K562 (cell line): Measurements from ENCODE around the gene JUNB. TPM values are rescaled to one million over a fixed set of nuclear protein-coding genes. Genes with fewer than 3 reads are reported as not detected.
A peak's percentile ranks its signal among the peaks of the same experiment; 100 is the strongest.

ENCODE experiments used
- BCL6 ChIP-seq: fragments of 250-450 bp; sonication (Bioruptor Pico); IDR thresholded peaks from 2 replicates; pipeline ENCODE4 v1.4.0; 2020
- CBFB ChIP-seq: sonication (generic); formaldehyde crosslinking; IDR thresholded peaks from 2 replicates; pipeline ENCODE4 v1.4.0; 2020; ENCODE audit warnings: mild to moderate bottlenecking, missing genetic modification reagents
- CBX5 ChIP-seq: IDR thresholded peaks from 2 replicates; pipeline ENCODE4 v1.6.1; 2014; ENCODE audit warnings: low read depth, borderline replicate concordance
- CEBPB ChIP-seq: fragments of 450-650 bp; IDR thresholded peaks from 2 replicates; pipeline ENCODE4 v1.6.1; 2016; ENCODE audit warnings: missing genetic modification characterization, missing compliant biosample characterization
- CREBBP ChIP-seq: IDR thresholded peaks from one replicate; pipeline ENCODE4 v1.6.1; 2012; ENCODE audit warnings: low read depth, mild to moderate bottlenecking, control low read depth, inconsistent platforms, low read length
- ETV5 ChIP-seq: sonication (generic); formaldehyde crosslinking; IDR thresholded peaks from 2 replicates; pipeline ENCODE4 v1.4.0; 2020; ENCODE audit warnings: low read depth, mild to moderate bottlenecking, missing genetic modification reagents
- HEY1 ChIP-seq: fragments of 250-450 bp; sonication (Bioruptor Pico); IDR thresholded peaks from 2 replicates; pipeline ENCODE4 v1.5.0; 2020; ENCODE audit warnings: mild to moderate bottlenecking, moderate library complexity, borderline replicate concordance
- KAT2B ChIP-seq: IDR thresholded peaks from one replicate; pipeline ENCODE4 v1.6.1; 2012; ENCODE audit warnings: low read depth, mild to moderate bottlenecking, control low read depth, inconsistent platforms, low read length, moderate library complexity
- KLF10 ChIP-seq: fragments of 250-450 bp; sonication (Bioruptor Pico); IDR thresholded peaks from 2 replicates; pipeline ENCODE4 v1.6.1; 2021; ENCODE audit warnings: matching md5 sums
- MEIS2 ChIP-seq: fragments of 450-650 bp; IDR thresholded peaks from 2 replicates; pipeline ENCODE4 v1.6.1; 2014; ENCODE audit warnings: mild to moderate bottlenecking; ENCODE audit not compliant: partially characterized antibody
- NR1H2 ChIP-seq: sonication (generic); formaldehyde crosslinking; IDR thresholded peaks from 2 replicates; pipeline ENCODE4 v1.4.0; 2020; ENCODE audit warnings: mild to moderate bottlenecking, missing genetic modification reagents
- PHB ChIP-seq: fragments of 250-450 bp; sonication (Bioruptor Pico); IDR thresholded peaks from 2 replicates; pipeline ENCODE4 v1.5.0; 2021
- PML ChIP-seq: IDR thresholded peaks from 2 replicates; pipeline ENCODE4 v1.6.1; 2012; ENCODE audit warnings: low read length, inconsistent platforms
- RBM25 ChIP-seq: fragments of 200-400 bp; formaldehyde crosslinking; IDR thresholded peaks from 2 replicates; pipeline ENCODE4 v1.6.1; 2018; ENCODE audit warnings: low read length, low read depth, moderate library complexity; ENCODE audit not compliant: severe bottlenecking
- RFX5 ChIP-seq: IDR thresholded peaks from 2 replicates; pipeline ENCODE4 v1.6.1; 2011; ENCODE audit warnings: low read depth, mild to moderate bottlenecking, improper control_type of control experiment, low read length
- SIN3A ChIP-seq, 2 experiments: fragments of 150-350 bp in 1 of 2; IDR thresholded peaks; 2 replicates each; pipeline ENCODE4 v1.6.1; 2011 to 2016; ENCODE audit warnings: borderline replicate concordance in 2 of 2, low read depth in 2 of 2, low read length in 2 of 2, mild to moderate bottlenecking in 2 of 2, moderate library complexity in 2 of 2; ENCODE audit not compliant: control insufficient read depth in 1 of 2
- TFAM ChIP-seq: fragments of 250-450 bp; sonication (Bioruptor Pico); conservative IDR thresholded peaks from 2 replicates; pipeline ENCODE4 v1.5.0; 2021; ENCODE audit warnings: mild to moderate bottlenecking, moderate library complexity
- ZNF445 ChIP-seq: fragments of 250-450 bp; sonication (Bioruptor Pico); IDR thresholded peaks from 2 replicates; pipeline ENCODE4 v1.4.0; 2020; ENCODE audit warnings: low read depth, mild to moderate bottlenecking, moderate library complexity
- ZNF592 ChIP-seq: fragments of 450-650 bp; IDR thresholded peaks from 2 replicates; pipeline ENCODE4 v1.6.1; 2017; ENCODE audit warnings: antibody characterized with exemption, mild to moderate bottlenecking
- ZNF785 ChIP-seq: fragments of 250-450 bp; sonication (Bioruptor Pico); IDR thresholded peaks from 2 replicates; pipeline ENCODE4 v1.4.0; 2020; ENCODE audit warnings: mild to moderate bottlenecking
- polyA plus RNA-seq, 8 experiments: library from polyadenylated mRNA; depleted of rRNA in 4 of 8; stranded (reverse) in 5 of 8; unstranded in 3 of 8; fragments of >200 nt; fragmentation: Nextera tagmentation in 2 of 8; fragmentation: Illumina TruSeq in 1 of 8; extraction: Ambion mirVana in 2 of 8; extraction: Trizol in 1 of 8; gene quantifications; 2 replicates each; pipeline versions ENCODE4 v1.2.1 to v1.2.3, GENCODE V29; 2011 to 2014; ENCODE audit warnings: inconsistent platforms in 1 of 8, missing spikeins in 1 of 8
- total RNA-seq, 7 experiments: library from RNA; depleted of rRNA in 6 of 7; stranded (reverse); fragments of >200 nt in 6 of 7; fragmentation: Illumina TruSeq in 2 of 7; extraction: Trizol in 2 of 7; gene quantifications; 2 replicates each; pipeline versions ENCODE4 v1.2.1 to v1.2.3, GENCODE V29; 2011 to 2021; ENCODE audit warnings: low replicate concordance in 1 of 7
- TF ChIP-seq, protein P1 (sequence below): fragments of 250-450 bp; sonication (Bioruptor Pico); IDR thresholded peaks from 2 replicates; pipeline ENCODE4 v1.5.0; 2022; ENCODE audit warnings: mild to moderate bottlenecking
- TF ChIP-seq, protein P2 (sequence below): sonication (generic); formaldehyde crosslinking; IDR thresholded peaks from 2 replicates; pipeline ENCODE4 v1.9.0; 2022; ENCODE audit warnings: mild to moderate bottlenecking, missing genetic modification reagents

JUNB gene
- total and polyA plus RNA-seq, 9 of the 15 experiments (the other 6 are each of a cell fraction or from before 2014, with no cell fraction given) = 0.23 to 88.1 (median 13.1) TPM

DNA sequence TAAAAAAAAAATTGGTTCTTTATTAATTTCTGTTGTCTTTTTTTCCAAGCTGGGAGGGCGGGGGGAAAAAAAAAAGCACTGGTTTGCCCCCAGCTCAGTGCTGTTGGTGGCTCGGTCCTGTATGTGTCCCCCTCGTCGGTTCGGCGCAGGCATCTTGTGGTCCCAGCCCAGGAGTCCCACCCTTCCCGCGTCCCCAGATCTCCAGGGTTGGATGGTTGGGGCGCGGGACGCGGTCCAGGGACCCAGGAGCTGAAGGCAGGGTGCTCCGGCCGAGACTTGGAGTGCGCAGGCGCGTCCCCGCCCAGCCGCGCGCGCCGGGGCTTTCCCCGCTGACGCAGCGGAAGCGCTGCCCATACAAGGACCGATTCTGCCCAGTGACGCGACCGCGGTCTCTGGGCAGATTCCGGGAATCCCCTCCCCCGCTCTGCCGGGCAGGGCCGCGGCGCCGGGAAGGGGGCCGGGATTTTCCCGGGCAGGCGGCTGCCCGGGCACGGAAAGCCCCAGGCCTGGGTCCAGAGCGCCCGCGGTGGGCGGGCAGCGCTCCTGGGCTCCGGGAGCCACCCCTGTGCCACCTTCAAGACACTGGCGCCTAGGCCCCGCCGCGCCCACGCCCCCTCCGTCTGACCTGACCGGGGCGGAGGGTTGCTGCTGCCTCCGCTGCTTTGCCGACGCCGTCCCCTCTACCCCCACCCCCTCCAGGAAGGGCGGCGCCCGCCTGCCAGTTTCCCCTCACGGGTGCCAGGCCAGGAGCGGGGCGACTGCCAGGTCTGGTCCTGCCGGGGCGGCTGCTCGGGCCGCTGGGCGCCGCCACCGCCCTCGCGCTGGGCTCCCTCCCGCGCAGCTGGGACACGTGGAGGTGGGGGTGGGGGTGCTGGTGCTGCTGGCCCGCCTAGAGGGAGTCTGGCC lies 2.3 kb downstream of the JUNB start (continued):
- TF ChIP-seq, protein P1, sequence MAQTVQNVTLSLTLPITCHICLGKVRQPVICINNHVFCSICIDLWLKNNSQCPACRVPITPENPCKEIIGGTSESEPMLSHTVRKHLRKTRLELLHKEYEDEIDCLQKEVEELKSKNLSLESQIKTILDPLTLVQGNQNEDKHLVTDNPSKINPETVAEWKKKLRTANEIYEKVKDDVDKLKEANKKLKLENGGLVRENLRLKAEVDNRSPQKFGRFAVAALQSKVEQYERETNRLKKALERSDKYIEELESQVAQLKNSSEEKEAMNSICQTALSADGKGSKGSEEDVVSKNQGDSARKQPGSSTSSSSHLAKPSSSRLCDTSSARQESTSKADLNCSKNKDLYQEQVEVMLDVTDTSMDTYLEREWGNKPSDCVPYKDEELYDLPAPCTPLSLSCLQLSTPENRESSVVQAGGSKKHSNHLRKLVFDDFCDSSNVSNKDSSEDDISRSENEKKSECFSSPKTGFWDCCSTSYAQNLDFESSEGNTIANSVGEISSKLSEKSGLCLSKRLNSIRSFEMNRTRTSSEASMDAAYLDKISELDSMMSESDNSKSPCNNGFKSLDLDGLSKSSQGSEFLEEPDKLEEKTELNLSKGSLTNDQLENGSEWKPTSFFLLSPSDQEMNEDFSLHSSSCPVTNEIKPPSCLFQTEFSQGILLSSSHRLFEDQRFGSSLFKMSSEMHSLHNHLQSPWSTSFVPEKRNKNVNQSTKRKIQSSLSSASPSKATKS (CRISPR knock-in tag) = no peak
- TF ChIP-seq KLF10 (no peak), SIN3A (IDR thresholded peaks at IDR 0.05; ENCODE audit: borderline replicate concordance in 2 of 2, control insufficient read depth in 1 of 2, low read depth in 2 of 2, low read length in 2 of 2) (peak; percentile 80 to 93; a peak in 2 of 4 replicates), RFX5 (peak; percentile 86), HEY1 (CRISPR knock-in tag) (no peak), TFAM (CRISPR knock-in tag) (no peak), ZNF445 (no peak), ZNF592 (peak; percentile 80; the same call in 1 of the 2 replicates), CEBPB (tag) (no peak), BCL6 (CRISPR knock-in tag) (no peak), RBM25 (no peak), MEIS2 (peak; percentile 68), ETV5 (CRISPR knock-in tag) (peak; percentile 68; the same call in 1 of the 2 replicates), CREBBP (no peak), CBX5 (no peak), CBFB (CRISPR knock-in tag) (no peak), KAT2B (no peak), PHB (CRISPR knock-in tag) (no peak; the same call in 1 of the 2 replicates), NR1H2 (peak; percentile 65; the same call in 1 of the 2 replicates), ZNF785 (CRISPR knock-in tag) (no peak), PML (no peak; the same call in 1 of the 2 replicates)
- TF ChIP-seq, protein P2, sequence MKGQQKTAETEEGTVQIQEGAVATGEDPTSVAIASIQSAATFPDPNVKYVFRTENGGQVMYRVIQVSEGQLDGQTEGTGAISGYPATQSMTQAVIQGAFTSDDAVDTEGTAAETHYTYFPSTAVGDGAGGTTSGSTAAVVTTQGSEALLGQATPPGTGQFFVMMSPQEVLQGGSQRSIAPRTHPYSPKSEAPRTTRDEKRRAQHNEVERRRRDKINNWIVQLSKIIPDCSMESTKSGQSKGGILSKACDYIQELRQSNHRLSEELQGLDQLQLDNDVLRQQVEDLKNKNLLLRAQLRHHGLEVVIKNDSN (CRISPR knock-in tag) = peak; percentile 54
